Suprapubic skin (tissue), 4 donors: Measurements from ENCODE around the gene TRMO. TPM values are rescaled to one million over a fixed set of nuclear protein-coding genes. Genes with fewer than 3 reads are reported as not detected.
"Not testable (repeated sequence)": the region's sequence is repeated elsewhere in the genome, so short reads cannot be mapped to it uniquely, and the experiment has no call there.

Source experiments
- DNase-seq, 2 donors: peaks; one replicate each; pipeline ENCODE4 v3.0.0-alpha.2; 2019; ENCODE audit warnings: low spot score in 2 of 2
- H3K27ac ChIP-seq: fragments of 200-600 bp; sonication (generic); one replicate; pipeline ENCODE4 v1.5.1; 2019
- H3K27me3 ChIP-seq: fragments of 200-600 bp; sonication (generic); one replicate; pipeline ENCODE4 v1.5.1; 2019
- H3K36me3 ChIP-seq: fragments of 200-600 bp; sonication (generic); one replicate; pipeline ENCODE4 v1.5.1; 2019
- H3K4me1 ChIP-seq: fragments of 200-600 bp; sonication (generic); one replicate; pipeline ENCODE4 v1.5.1; 2019
- H3K4me3 ChIP-seq: fragments of 200-600 bp; sonication (generic); one replicate; pipeline ENCODE4 v1.5.1; 2019; ENCODE audit warnings: mild to moderate bottlenecking
- H3K9me3 ChIP-seq: fragments of 200-600 bp; sonication (generic); one replicate; pipeline ENCODE4 v1.5.1; 2019
- CTCF ChIP-seq, 2 donors: fragments of 200-600 bp in 1 of 2; fragments of 450-650 bp in 1 of 2; sonication (generic) in 1 of 2; IDR thresholded peaks; one replicate each; pipeline ENCODE4 v1.5.1; 2016 to 2019; ENCODE audit warnings: antibody characterized with exemption in 2 of 2, mild to moderate bottlenecking in 1 of 2, moderate library complexity in 1 of 2
- EP300 ChIP-seq: sonication (generic); formaldehyde crosslinking; IDR thresholded peaks from one replicate; pipeline ENCODE4 v1.6.1; 2017; ENCODE audit warnings: antibody characterized with exemption
- POLR2A ChIP-seq, 2 donors: fragments of 450-650 bp; IDR thresholded peaks; one replicate each; pipeline ENCODE4 v1.6.1; 2017; ENCODE audit warnings: antibody characterized with exemption in 2 of 2, mild to moderate bottlenecking in 2 of 2, moderate library complexity in 2 of 2
- POLR2AphosphoS5 ChIP-seq, 3 donors: sonication (generic); formaldehyde crosslinking; IDR thresholded peaks; one replicate each; pipeline ENCODE4 v1.6.1; 2017; ENCODE audit warnings: antibody characterized with exemption in 3 of 3
- WGBS: methylation state at CpG from one replicate; pipeline ENCODE4 v1.1.5; 2018; 5-methylcytosine and 5-hydroxymethylcytosine counted together
- total RNA-seq, 4 donors: library from RNA; depleted of rRNA; stranded (reverse); fragments of >200 nt; gene quantifications; one replicate each; pipeline ENCODE4 v1.1.0, GENCODE V29; 2016

The TRMO gene
- total RNA-seq, 4 donors from 2014 or later, result 19.3 to 47.2 (median 31.7) TPM

GRCh38 chr9:97958812-97959511 is 36.7 kb upstream of the TRMO start:
- H3K27me3 ChIP-seq, result no peaks in the 10 kb centered on the region
- no peaks in the 10 kb centered on the region for H3K4me1 ChIP-seq
- DNase-seq, result no peak
- no peak overlapping the region for H3K4me3 ChIP-seq
- 83% methylated on average over 5 of the region's 5 CpGs for WGBS
- TF ChIP-seq CTCF (IDR thresholded peaks at IDR 0.05) (no peak), POLR2A (IDR thresholded peaks at IDR 0.05) (no peak), POLR2AphosphoS5 (IDR thresholded peaks at IDR 0.05) (no peak), EP300 (no peak)
- H3K27ac ChIP-seq, result no peak overlapping the region
- H3K36me3 ChIP-seq, result no peaks in the 10 kb centered on the region
- no peaks in the 10 kb centered on the region for H3K9me3 ChIP-seq

- no peak for DNase-seq
- TF ChIP-seq POLR2AphosphoS5 (IDR thresholded peaks at IDR 0.05) (no peak), CTCF (IDR thresholded peaks at IDR 0.05) (no peak), POLR2A (IDR thresholded peaks at IDR 0.05) (no peak), EP300 (no peak)
Observed at GRCh38 chr9:97956331-97956730, 34.0 kb upstream of the TRMO start.

GRCh38 chr9:97954550-97954989 is 32.3 kb upstream of the TRMO start:
- H3K36me3 ChIP-seq, result no peaks in the 10 kb centered on the region
- no peak overlapping the region for H3K4me3 ChIP-seq
- DNase-seq, result no peak
- H3K4me1 ChIP-seq, result no peaks in the 10 kb centered on the region
- H3K27me3 ChIP-seq, result peaks cover 8% of the 10 kb centered on the region
- TF ChIP-seq CTCF (IDR thresholded peaks at IDR 0.05), result peak; percentile 27 to 50
- TF ChIP-seq POLR2AphosphoS5 (IDR thresholded peaks at IDR 0.05), result no peak
- H3K9me3 ChIP-seq, result peaks cover 4% of the 10 kb centered on the region
- no peak overlapping the region for H3K27ac ChIP-seq

More at GRCh38 chr9:97956331-97956730, 34.0 kb upstream of the TRMO start:
- no peak overlapping the region for H3K4me3 ChIP-seq
- H3K36me3 ChIP-seq, result no peaks in the 10 kb centered on the region
- H3K9me3 ChIP-seq, result no peaks in the 10 kb centered on the region
- no peak overlapping the region for H3K27ac ChIP-seq
- no peaks in the 10 kb centered on the region for H3K4me1 ChIP-seq
- no peaks in the 10 kb centered on the region for H3K27me3 ChIP-seq

- not testable (repeated sequence) for DNase-seq, H3K4me3 ChIP-seq, H3K36me3 ChIP-seq, H3K9me3 ChIP-seq, H3K27ac ChIP-seq, H3K27me3 ChIP-seq, H3K4me1 ChIP-seq
- no CpG with 5 or more reads among the region's 5 CpGs for whole genome bisulfite sequencing
Observed at GRCh38 chr9:97950873-97951272, 28.6 kb upstream of the TRMO start.

GRCh38 chr9:97947094-97947493 is 24.8 kb upstream of the TRMO start:
- H3K27ac ChIP-seq, H3K9me3 ChIP-seq, DNase-seq, H3K36me3 ChIP-seq, H3K4me3 ChIP-seq, H3K27me3 ChIP-seq, H3K4me1 ChIP-seq: not testable (repeated sequence)
- WGBS, result 71% methylated on average over 2 of the region's 2 CpGs

GRCh38 chr9:97945470-97945869 is 23.2 kb upstream of the TRMO start:
- H3K36me3 ChIP-seq, H3K9me3 ChIP-seq, H3K27ac ChIP-seq, H3K27me3 ChIP-seq, H3K4me3 ChIP-seq, H3K4me1 ChIP-seq, DNase-seq: not testable (repeated sequence)
- WGBS, result 92% methylated on average over 2 of the region's 2 CpGs

- no peak for DNase-seq
- Histone ChIP-seq H3K36me3 (no peaks in the 10 kb centered on the region), H3K4me1 (no peaks in the 10 kb centered on the region), H3K27me3 (no peaks in the 10 kb centered on the region), H3K9me3 (no peaks in the 10 kb centered on the region), H3K4me3 (no peak overlapping the region), H3K27ac (no peak overlapping the region)
- no peak for TF ChIP-seq POLR2AphosphoS5 (IDR thresholded peaks at IDR 0.05)
- no peak for TF ChIP-seq POLR2A (IDR thresholded peaks at IDR 0.05)
- TF ChIP-seq CTCF (IDR thresholded peaks at IDR 0.05), result no peak
- no peak for TF ChIP-seq EP300
- WGBS, result 78% methylated on average over 3 of the region's 3 CpGs
Observed at GRCh38 chr9:97944612-97945011, 22.3 kb upstream of the TRMO start.
